ENCODE results near the gene TMEM42.

TMEM42 gene

GRCh38 chr3:44870375-44871061, 8.8 kb downstream of the TMEM42 start:
- no peak for DNase-seq (ENCODE audit: low read depth, low spot score)
- H3K27ac ChIP-seq = no peak overlapping the region

- no peak within 1 kb of the TSS for H3K27ac ChIP-seq
- DNase-seq (ENCODE audit: low read depth, low spot score) = no peak
Observed at GRCh38 chr3:44874308-44874707, 12.6 kb downstream of the TMEM42 start, which contains the start of gene TGM4. Gene TGM4 (plus strand): TSS chr3:44874608. CDS start chr3:44874679, 71 bp downstream.

DNA sequence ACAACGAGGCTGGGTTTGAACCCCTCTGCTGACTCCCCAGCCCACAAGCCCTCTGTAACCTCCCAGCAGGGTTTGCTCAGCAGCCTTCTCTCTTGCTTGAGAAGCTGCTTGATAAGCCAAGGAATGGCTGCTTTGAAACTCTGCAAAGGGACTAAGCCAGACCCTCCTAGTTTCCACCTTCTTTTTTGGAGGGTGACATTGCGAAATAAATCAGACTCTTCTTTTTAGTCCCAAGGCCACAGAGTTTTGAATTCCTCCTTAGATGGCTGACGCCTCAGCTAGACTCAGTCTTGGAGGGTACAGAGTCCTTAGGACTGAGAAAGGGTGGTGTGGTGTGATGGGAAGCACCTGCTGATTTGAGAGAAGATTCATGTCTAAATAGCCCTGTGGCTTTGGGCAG, 13.9 kb downstream of the TMEM42 start:
- no peak for DNase-seq (ENCODE audit: low read depth, low spot score)
- H3K27ac ChIP-seq = no peak overlapping the region

DNA sequence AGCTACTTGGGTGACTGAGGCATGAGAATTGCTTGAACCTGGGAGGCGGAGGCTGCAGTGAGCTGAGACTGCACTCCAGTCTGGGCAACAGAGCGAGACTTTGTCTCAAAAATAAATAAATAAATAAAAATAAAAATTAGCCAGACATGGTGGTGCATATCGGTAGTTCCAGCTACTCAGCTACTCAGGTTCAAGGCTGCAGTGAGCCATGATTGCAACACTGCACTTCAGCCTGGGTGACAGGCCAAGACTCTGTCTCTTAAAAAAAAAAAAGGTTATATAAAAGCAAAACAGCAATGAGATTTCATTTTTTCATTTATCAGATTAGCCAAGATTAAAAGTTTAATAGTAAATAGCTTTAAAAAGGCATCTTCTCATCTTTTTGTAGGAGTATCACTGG, 15.6 kb downstream of the TMEM42 start:
- no peak overlapping the region for H3K27ac ChIP-seq
- no peak for DNase-seq (ENCODE audit: low read depth, low spot score)

GRCh38 chr3:44880284-44880683, 18.6 kb downstream of the TMEM42 start:
- no peak for DNase-seq (ENCODE audit: low read depth, low spot score)
- no peak overlapping the region for H3K27ac ChIP-seq

- DNase-seq (ENCODE audit: low read depth, low spot score) = peak; percentile 65
- H3K27ac ChIP-seq = peak overlapping the region; percentile 95
Observed at GRCh38 chr3:44883213-44883955, 21.7 kb downstream of the TMEM42 start.

DNA sequence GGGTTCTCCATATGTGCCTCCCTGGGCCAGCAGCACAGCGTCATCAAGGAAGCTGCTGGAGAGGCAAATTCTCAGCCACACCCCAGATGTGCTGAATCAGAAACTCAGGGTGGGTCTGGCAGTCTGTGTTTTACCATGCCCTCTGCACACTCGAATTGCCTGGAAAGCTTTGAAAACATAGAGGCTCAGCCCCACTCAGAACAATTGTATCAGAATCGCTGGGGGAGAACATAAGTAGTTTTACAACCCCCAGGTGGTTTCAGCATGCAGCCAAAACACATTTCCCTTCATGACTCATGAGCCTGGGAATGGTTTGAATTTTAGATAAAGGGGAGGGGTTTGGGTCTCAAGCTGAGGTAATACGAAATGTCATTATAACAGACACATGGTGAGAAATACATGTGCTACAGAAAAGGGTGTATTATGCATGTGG, 22.3 kb downstream of the TMEM42 start:
- DNase-seq (ENCODE audit: low read depth, low spot score) = peak; percentile 90
- peak overlapping the region; percentile 95 for H3K27ac ChIP-seq

GRCh38 chr3:44885618-44886017, 23.9 kb downstream of the TMEM42 start:
- H3K27ac ChIP-seq = peak overlapping the region; percentile 95
- peak; percentile 85 for DNase-seq (ENCODE audit: low read depth, low spot score)

DNA sequence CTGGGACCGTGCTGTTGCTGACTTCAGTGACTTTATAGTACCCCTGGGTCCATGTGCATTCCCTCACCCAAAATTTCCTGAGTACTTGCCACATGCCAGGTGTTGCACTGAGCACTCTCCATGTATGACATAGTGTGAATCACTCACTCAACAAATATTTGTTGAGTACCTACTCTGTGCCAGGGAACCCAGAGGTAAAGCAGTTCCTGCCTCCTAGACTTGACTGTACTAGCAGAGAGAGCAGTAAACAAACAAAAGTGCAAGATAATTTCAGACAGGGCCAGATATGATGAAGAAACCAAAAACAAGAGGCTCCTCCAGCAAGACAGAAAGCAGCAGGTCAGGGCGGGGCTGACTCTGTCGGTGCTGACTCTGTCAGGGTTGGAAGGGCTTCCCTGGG, 24.8 kb downstream of the TMEM42 start:
- DNase-seq (ENCODE audit: low read depth, low spot score) = peak; percentile 97
- peak overlapping the region; percentile 95 for H3K27ac ChIP-seq

DNA sequence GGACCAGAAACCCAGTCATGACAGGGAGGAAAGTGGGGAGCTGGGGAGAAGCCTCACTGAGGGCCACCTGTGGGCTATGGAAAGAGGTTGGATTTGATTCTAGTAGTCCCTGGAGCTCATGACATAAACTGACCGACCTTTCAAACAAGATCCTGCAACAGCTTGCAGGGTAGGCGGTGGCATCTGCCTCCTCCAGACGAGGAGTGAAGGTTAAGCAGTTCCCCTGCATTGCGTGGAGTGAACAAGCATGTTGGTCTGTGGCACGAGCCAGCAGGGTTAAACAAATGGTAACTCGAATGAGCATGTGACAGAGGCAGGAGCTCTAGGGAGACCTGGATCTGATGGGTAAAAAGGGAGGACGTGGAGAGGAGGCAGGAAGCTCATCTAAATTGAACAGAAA, 25.4 kb downstream of the TMEM42 start:
- no peak for DNase-seq (ENCODE audit: low read depth, low spot score)
- H3K27ac ChIP-seq = peak overlapping the region; percentile 95

DNA sequence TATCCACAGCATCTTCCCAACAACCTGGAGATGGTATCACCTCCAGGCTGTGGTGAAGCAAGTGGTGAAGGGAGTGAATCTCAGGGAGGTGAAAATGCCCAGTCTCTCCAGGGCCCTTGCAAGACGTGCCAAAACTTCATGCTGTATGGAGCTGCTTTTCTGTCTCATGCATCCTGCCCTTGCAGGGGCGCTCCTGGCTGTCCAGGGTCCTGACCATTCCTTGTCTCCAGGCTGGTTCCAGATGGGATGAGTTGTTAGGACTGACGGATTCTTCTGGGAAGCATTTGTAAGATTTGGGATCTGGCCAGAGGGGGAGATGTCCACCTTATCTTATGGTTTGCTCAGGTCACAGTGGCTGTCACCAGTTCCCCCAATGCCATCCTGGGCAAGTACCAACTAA, 28.5 kb downstream of the TMEM42 start:
- DNase-seq (ENCODE audit: low read depth, low spot score) = no peak
- H3K27ac ChIP-seq = no peak overlapping the region

DNA sequence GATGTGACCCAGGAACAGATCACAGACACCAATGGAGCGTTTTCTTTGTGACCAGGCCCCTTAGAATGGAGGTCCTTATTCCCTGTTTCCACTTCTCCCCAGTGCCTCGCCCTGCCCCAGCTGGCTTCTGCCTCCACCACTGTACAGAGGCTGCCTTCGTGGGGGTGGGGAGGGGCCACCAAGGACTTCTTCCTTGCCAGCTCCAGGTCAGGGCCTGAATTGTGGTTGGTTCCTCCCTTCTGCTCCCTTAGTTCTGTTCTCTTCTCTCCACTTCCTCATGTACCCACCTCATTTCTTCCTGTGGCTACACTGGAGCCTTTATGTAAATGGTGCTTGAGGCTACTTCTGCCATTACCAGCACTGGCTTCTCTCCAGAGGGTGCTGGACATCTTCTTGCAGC, 29.1 kb downstream of the TMEM42 start:
- H3K27ac ChIP-seq = no peak overlapping the region
- no peak for DNase-seq (ENCODE audit: low read depth, low spot score)

GRCh38 chr3:44892689-44893088, 31.0 kb downstream of the TMEM42 start:
- peak overlapping the region; percentile 63 for H3K27ac ChIP-seq

DNA sequence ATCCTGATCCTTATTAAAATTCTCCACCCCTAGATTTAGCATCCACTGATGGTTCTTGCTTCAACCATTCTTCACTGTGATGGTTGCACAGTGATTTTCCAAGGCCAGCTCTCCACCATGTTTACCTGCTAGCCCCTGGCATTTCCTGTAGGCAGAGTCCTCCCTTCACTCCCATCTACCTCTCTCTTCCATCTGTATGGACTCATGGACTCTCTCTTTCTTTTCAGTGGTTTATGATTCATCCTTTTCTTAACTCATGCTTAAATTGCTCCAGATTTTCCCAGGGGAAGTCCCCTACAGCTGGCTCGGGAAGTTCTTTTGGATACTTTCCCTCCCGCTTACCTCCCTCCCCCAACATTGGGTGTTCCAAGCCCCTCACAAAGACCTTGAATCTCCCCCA, 31.4 kb downstream of the TMEM42 start:
- peak overlapping the region; percentile 63 for H3K27ac ChIP-seq
- DNase-seq (ENCODE audit: low read depth, low spot score) = peak; percentile 50

More at GRCh38 chr3:44892689-44893088, 31.0 kb downstream of the TMEM42 start:
- DNase-seq (ENCODE audit: low read depth, low spot score) = no peak

GRCh38 chr3:44894485-44894884, 32.8 kb downstream of the TMEM42 start:
- DNase-seq (ENCODE audit: low read depth, low spot score) = no peak
- no peak overlapping the region for H3K27ac ChIP-seq

GRCh38 chr3:44896440-44896839, 34.7 kb downstream of the TMEM42 start:
- H3K27ac ChIP-seq = no peak overlapping the region
- no peak for DNase-seq (ENCODE audit: low read depth, low spot score)

GRCh38 chr3:44899683-44900367, 38.1 kb downstream of the TMEM42 start:
- no peak overlapping the region for H3K27ac ChIP-seq
- DNase-seq (ENCODE audit: low read depth, low spot score) = no peak

- no peak for DNase-seq (ENCODE audit: low read depth, low spot score)
- no peak overlapping the region for H3K27ac ChIP-seq
Observed at GRCh38 chr3:44902628-44903027, 40.9 kb downstream of the TMEM42 start.

- no peak overlapping the region for H3K27ac ChIP-seq
- DNase-seq (ENCODE audit: low read depth, low spot score) = no peak
Observed at GRCh38 chr3:44903314-44903713, 41.6 kb downstream of the TMEM42 start.

DNA sequence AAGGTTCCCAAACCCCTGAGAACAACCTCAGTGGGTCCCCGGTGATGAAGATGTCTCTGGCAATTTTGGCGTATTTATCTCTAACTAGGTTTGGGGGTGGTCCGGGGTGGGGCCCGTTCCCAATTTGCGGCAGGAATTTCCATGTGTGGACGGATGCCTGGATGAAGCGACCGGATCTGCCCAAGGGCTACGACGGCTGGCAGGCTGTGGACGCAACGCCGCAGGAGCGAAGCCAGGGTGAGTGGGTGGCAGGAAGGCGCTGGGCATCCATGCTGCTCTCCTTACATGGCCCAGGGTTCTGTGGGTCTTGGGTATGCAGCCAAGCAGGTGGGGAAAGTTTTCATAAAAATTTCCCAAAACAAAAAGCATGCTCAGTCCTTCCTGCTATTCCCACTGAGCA, 42.0 kb downstream of the TMEM42 start:
- DNase-seq (ENCODE audit: low read depth, low spot score) = no peak
- H3K27ac ChIP-seq = no peak overlapping the region
